Right lobe of liver (tissue), 4 donors: ENCODE results near the gene DES.

ENCODE experiments used
- POLR2A ChIP-seq: fragments of 450-650 bp; IDR thresholded peaks from one replicate; pipeline ENCODE4 v1.6.1; 2017; ENCODE audit warnings: antibody characterized with exemption, mild to moderate bottlenecking
- TF ChIP-seq, protein P1 (sequence below), 4 donors: fragments of 200-600 bp in 3 of 4; fragments of 450-650 bp in 1 of 4; IDR thresholded peaks; one replicate each; pipeline versions ENCODE4 v1.5.1 to v1.8.0; 2016 to 2022; ENCODE audit warnings: antibody characterized with exemption in 4 of 4, mild to moderate bottlenecking in 2 of 4
- donor health status: DM: no; HTN: no; CAD: no.
- donor health status: DM: no; HTN: no; CAD: no.
- donor health status: DM: no; HTN: yes; CAD: no.

DNA sequence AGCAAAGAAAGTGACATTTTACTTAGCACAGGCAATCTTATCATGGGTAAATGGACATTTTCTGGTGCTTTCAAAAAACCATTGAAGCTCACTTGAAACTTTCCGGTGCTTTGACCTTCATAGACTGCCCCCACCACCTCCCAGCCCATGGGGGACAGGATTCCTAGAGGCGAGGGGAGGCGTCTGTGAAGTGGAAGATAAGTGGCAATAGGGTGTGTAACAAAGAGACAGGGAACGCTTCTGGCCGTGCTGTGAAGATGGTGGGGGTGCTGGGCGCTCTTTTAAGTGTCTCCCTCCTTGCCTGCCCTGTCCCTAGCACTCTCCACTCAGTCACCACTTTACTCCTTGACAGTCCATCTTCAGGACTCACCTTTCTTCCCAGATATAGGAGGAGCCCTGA, 57.1 kb downstream of the DES start:
- TF ChIP-seq POLR2A = no peak
- TF ChIP-seq, protein P1, sequence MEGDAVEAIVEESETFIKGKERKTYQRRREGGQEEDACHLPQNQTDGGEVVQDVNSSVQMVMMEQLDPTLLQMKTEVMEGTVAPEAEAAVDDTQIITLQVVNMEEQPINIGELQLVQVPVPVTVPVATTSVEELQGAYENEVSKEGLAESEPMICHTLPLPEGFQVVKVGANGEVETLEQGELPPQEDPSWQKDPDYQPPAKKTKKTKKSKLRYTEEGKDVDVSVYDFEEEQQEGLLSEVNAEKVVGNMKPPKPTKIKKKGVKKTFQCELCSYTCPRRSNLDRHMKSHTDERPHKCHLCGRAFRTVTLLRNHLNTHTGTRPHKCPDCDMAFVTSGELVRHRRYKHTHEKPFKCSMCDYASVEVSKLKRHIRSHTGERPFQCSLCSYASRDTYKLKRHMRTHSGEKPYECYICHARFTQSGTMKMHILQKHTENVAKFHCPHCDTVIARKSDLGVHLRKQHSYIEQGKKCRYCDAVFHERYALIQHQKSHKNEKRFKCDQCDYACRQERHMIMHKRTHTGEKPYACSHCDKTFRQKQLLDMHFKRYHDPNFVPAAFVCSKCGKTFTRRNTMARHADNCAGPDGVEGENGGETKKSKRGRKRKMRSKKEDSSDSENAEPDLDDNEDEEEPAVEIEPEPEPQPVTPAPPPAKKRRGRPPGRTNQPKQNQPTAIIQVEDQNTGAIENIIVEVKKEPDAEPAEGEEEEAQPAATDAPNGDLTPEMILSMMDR (IDR thresholded peaks at IDR 0.05) = no peak
